Measurements from ENCODE around the gene ZFTA.

ZFTA gene

GRCh38 chr11:63749624-63750023 is 19.0 kb downstream of the ZFTA start:
- DNase-seq (ENCODE audit: low read depth) = no peak

- DNase-seq (ENCODE audit: low read depth) = no peak
Measured at GRCh38 chr11:63747011-63747410, 21.6 kb downstream of the ZFTA start.

GRCh38 chr11:63745304-63746170 is 23.0 kb downstream of the ZFTA start:
- no peak for DNase-seq (ENCODE audit: low read depth)

- peak; percentile 29 for DNase-seq (ENCODE audit: low read depth)
Measured at GRCh38 chr11:63738720-63739360, 29.7 kb downstream of the ZFTA start.

GRCh38 chr11:63737718-63738117 is 30.9 kb downstream of the ZFTA start:
- no peak for DNase-seq (ENCODE audit: low read depth)

GRCh38 chr11:63736864-63737263 is 31.7 kb downstream of the ZFTA start:
- DNase-seq (ENCODE audit: low read depth) = no peak

- no peak for DNase-seq (ENCODE audit: low read depth)
Measured at GRCh38 chr11:63729326-63729725, 39.2 kb downstream of the ZFTA start.

GRCh38 chr11:63720611-63721010 is 48.0 kb downstream of the ZFTA start:
- no peak for DNase-seq (ENCODE audit: low read depth)

- DNase-seq (ENCODE audit: low read depth) = no peak
Measured at GRCh38 chr11:63719987-63720386, 48.6 kb downstream of the ZFTA start.

GRCh38 chr11:63719001-63719400 is 49.6 kb downstream of the ZFTA start:
- DNase-seq (ENCODE audit: low read depth) = no peak
